GM12872 (cell line): ENCODE data around the gene NFIC.

Source experiments
- CTCF ChIP-seq: IDR thresholded peaks from 3 replicates; pipeline ENCODE4 v1.5.1; 2011; ENCODE audit warnings: low read depth, mild to moderate bottlenecking, low read length, moderate library complexity; ENCODE audit not compliant: insufficient read depth

Gene NFIC

GRCh38 chr19:3413796-3414327, 47.5 kb downstream of the NFIC start:
- no peak for TF ChIP-seq CTCF

GRCh38 chr19:3415695-3416094, 49.3 kb downstream of the NFIC start:
- TF ChIP-seq CTCF, result no peak

DNA sequence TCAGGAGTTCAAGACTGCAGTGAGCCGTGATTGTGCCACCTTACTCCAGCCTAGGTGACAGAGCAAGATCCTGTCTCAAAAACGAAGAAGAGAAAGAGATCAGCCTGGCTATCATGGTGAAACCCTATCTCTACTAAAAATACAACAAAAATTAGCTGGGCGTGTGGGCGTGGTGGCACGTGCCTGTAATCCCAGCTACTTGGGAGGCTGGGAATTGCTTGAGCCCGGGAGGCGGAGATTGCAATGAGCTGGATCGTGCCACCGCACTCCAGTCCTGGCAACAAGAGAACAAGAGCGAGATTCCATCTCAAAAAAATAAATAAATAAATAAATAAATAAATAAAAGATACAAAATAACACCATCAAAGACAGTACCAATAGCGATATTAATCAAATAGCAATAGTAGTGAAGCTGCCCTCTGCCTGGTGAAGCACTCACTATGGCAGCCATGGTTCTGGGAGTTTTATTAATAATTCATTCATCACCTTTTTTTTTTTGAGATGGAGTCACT, 53.9 kb downstream of the NFIC start:
- no peak for TF ChIP-seq CTCF

GRCh38 chr19:3420909-3421619, 54.7 kb downstream of the NFIC start:
- no peak for TF ChIP-seq CTCF

DNA sequence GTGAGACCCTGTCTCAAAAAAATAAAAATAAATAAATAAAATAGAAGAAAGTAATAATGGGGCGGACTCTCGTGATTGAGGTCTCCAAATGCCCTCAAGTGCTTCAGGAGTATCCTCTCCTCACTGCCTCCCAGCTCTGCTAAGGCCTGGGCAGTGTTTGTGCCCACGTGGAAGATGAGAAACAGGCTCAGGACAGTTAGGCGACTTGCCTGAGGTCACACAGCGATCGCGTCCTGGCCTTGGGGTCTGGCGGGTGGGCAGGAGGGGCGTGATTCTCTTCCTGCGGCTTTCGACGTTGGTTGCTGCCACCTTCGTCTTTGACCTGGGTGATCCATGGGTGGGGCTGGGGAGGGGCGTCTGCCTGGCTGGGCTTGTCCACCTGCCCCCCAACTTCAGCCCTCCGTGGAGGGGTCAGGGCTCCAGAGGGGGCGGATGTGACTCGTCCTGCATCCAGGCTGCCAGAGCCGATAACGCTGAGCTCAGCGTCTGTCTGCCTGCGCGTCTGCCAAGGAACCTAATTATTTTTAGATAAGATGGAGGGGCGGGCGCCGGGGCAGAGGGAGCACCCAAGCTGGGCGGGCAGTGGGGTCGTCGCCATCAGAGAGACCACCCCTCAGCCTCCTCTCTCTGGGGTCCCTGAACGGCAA, 56.9 kb downstream of the NFIC start:
- no peak for TF ChIP-seq CTCF

GRCh38 chr19:3426433-3426832, 60.0 kb downstream of the NFIC start:
- TF ChIP-seq CTCF, result no peak

DNA sequence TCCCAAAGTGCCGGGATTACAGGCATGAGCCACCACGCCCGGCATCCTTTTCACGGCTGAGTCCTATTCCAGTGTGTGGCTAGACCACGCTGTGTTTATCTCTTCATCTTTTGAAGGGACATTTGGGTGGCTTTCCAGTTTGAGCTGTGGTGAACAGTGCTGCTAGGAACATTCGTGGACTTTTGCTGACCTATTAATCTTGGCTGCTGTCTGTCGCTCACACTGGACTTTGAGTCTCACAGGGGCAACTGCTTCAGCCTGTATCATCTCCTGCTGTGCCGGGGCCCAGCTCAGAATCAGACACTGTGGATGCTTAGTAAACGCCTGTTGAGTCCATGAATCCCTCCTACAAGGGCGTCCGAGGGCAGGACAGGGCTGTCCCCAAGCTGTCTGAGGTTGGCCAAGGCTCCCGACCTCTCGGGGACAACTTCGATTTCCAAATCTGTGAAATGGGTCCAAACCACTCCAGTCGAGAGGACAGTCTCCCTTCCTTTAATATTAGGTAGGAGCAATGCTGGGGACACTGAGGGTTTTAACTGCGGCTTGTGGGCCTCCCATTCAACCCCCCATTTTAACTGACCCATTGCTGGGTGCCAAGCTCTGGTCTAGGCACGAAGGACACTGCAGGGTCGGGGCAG, 65.5 kb downstream of the NFIC start:
- TF ChIP-seq CTCF, result no peak
